Left colon (tissue), 2 donors: ENCODE measurements around the gene B4GALNT4. TPM values are rescaled to one million over a fixed set of nuclear protein-coding genes. Genes with fewer than 3 reads are reported as not detected.
A peak's percentile ranks its signal among the peaks of the same experiment; 100 is the strongest.
"Not testable (repeated sequence)": the region's sequence is repeated elsewhere in the genome, so short reads cannot be mapped to it uniquely, and the experiment has no call there.

Experiments
- ATAC-seq: fragments of 200-7000 bp; cut with Tn5 transposase; one replicate; pipeline ENCODE4 v1.9.1; 2020; ENCODE audit warnings: mild to moderate bottlenecking, moderate library complexity
- DNase-seq, 2 donors: peaks; one replicate each; pipeline ENCODE4 v3.0.0-alpha.2; 2020
- intact Hi-C, 2 donors: fragments of 100-400 bp; cut with DNase I in 1 of 2; cut with micrococcal nuclease in 1 of 2; formaldehyde crosslinking; loops; one replicate each; pipeline versions ENCODE4 v1.11.2 to v1.14.0; 2022; cut with DNase I, micrococcal nuclease
- total RNA-seq, 2 donors: library from RNA; stranded (reverse); fragmentation: NEBNext Ultra II Directional; extraction: Animal tissue kit (Norgen Biotek cat#: 25700); gene quantifications; one replicate each; pipeline ENCODE4 v1.2.1, GENCODE V29; 2021
- donor health status: DM: no; HTN: no; CAD: no.
- donor health status: DM: yes; HTN: yes; CAD: no.

B4GALNT4 gene
- total RNA-seq, 2 donors from 2014 or later: 2.4 to 3.3 TPM

DNA sequence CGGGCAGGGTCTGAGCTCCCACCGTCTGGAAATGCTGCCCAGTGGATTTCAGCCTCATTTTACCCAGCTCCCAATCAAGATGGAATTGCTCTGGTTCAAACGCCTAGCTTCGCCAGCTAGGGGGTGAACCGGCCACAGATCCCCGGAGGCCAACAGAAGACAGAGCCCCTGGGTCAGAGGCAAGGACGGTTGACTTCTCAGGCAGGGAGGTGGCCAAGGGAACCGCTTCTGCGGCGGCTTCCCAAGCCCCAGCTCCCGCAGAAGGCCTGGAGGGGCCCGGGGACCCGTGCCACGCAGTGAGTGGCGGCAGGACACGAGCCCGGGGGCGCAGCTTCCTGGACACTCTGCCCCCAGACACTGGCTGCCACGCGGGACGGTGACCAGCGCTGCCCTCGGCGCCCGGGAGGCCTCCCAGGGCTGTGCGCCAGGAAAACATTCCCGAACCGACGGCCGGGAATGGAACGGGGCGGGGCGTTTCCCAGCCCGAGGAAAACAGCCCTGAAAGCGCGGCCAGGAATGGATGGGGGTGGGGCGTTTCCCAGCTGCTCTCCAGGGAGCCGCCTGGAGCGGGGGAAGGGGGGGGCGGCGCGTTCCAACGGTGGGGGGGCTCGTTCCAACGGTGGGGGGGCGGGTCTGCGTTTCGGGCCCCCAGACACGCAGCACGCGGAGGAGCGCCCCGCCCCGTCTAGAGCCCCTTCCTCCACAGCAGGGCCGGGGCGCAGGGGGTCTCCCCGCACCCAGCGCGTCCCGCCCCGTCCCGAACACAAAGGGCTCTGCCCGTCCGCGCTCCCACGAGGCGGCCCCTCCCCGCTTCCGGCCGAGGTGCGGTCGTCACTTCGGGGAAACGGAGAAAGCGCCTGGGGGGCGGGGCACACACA, 13.5 kb upstream of the B4GALNT4 start:
- peak; percentile 94 to 96 for DNase-seq
- peak; percentile 96 for ATAC-seq
- intact Hi-C loops: loop anchor here in 1 of 2 donors (10.0 kb wide), 1 partner anchor 51 kb away; the partner anchor contains the start of gene IFITM2

DNA sequence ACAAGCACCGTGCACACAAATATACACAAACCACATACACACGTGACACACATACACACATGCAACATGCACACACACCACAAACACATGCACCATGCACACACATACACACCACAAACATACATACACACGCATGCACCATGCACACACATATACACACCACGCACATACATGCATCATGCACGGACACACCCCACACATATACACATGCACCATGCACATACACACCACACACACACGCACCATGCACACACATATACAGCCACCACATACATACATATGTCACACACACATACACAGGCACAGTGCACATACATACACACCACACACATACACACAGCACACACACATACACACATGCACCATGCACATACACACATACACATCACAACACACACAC, 12.7 kb upstream of the B4GALNT4 start:
- no peak for DNase-seq
- intact Hi-C loops: loop anchor here in 1 of 2 donors (10.0 kb wide), 1 partner anchor 52 kb away; the partner anchor contains the start of gene IFITM2
- ATAC-seq: no peak

GRCh38 chr11:357582-357981, 11.7 kb upstream of the B4GALNT4 start:
- intact Hi-C loops: loop anchor here in 1 of 2 donors (10.0 kb wide), 1 partner anchor 53 kb away; the partner anchor contains the start of gene IFITM2
- DNase-seq (no peak), ATAC-seq (no peak)

DNA sequence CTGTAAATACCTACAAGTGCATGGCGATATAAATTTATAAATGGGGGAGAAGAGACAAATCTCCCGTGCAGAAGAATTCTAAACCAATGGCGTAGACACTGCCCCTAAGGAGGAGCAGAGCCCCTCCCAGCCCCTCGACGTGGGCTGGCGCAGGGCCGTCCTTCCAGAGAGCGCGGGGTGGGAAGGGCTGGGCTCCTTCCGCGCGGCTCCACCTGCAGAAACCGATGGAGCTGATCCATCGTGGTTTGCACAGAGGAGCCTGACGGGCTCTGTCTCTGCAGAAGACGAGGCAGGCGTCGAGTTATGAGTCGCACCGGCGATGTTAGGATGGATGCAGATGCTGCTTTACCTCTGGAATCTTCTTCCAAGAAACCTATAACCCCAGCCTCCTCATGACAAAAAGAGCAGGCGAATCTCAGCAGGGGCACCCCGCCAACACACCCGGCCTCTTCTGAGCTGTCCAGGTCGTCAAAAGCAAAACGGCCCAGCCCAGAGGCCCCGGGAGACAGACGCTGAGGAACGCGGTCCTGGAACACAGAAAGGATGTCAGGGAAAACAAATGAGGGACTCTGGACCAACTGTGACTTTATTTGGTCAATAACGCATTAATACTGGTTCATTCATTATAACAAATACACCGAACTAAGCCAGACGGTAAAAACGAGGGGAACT, 11.0 kb upstream of the B4GALNT4 start:
- no peak for DNase-seq
- ATAC-seq: no peak
- intact Hi-C loops: loop anchor here in 1 of 2 donors (10.0 kb wide), 1 partner anchor 53 kb away; the partner anchor contains the start of gene IFITM2

GRCh38 chr11:359181-359714, 10.1 kb upstream of the B4GALNT4 start:
- intact Hi-C loops: loop anchor here in 1 of 2 donors (10.0 kb wide), 1 partner anchor 54 kb away; the partner anchor contains the start of gene IFITM2
- DNase-seq: no peak
- no peak for ATAC-seq

DNA sequence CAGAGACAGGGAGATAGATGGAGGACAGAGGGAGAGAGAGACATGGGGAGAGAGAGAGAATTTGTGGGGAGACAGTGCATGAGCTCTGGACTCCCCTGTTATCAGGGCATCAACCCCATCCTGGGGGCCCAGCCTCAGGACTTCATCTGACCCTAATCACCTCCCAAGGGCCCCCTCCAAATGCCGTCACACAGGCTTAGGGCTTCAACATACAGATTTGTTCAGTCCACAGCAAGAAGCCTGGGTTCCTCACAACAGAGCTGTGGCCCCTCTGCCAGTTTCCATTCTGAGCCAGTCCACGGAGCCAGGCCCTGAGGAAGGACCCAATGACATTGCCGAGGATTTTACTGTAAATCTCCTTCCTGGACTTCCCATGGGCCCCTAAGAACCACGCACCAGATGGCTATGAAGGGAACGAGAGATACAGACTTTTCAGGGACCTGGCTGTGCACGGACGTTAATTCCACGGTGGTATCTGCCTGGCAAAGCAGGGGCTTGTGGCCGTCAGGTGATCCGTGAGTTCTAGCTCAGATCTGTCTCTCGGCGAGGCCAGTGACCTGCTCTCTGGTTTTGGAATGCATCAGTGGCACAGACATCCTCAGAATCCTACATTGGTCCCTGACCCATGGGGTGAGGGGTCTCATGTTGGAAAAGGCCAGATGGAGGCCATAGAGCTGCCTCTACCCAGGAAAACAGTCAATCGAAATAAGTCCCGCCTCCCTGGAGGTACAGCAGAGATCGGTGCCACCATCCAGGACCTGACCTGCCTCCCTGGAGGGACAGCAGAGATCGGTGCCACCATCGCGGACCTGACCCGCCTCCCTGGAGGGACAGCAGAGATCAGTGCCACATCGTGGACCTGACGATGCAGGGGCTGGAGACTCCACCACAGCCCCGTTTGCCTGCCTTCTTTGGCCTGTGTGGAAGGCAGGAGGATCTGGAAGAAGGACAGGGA, 8.7 kb upstream of the B4GALNT4 start:
- ATAC-seq (no peak), DNase-seq (no peak)
- intact Hi-C loops: loop anchor here in 1 of 2 donors (10.0 kb wide), 1 partner anchor 106 kb away; no protein-coding TSS in a partner anchor

GRCh38 chr11:362642-363442, 6.5 kb upstream of the B4GALNT4 start:
- no peak for DNase-seq
- intact Hi-C loops: loop anchor here in 1 of 2 donors (10.0 kb wide), 1 partner anchor 108 kb away; no protein-coding TSS in a partner anchor
- no peak for ATAC-seq

- intact Hi-C loops: loop anchor here in 1 of 2 donors (10.0 kb wide), 1 partner anchor 109 kb away; no protein-coding TSS in a partner anchor
- DNase-seq, ATAC-seq: not testable (repeated sequence)
Observed at GRCh38 chr11:363443-363805, 5.9 kb upstream of the B4GALNT4 start.

DNA sequence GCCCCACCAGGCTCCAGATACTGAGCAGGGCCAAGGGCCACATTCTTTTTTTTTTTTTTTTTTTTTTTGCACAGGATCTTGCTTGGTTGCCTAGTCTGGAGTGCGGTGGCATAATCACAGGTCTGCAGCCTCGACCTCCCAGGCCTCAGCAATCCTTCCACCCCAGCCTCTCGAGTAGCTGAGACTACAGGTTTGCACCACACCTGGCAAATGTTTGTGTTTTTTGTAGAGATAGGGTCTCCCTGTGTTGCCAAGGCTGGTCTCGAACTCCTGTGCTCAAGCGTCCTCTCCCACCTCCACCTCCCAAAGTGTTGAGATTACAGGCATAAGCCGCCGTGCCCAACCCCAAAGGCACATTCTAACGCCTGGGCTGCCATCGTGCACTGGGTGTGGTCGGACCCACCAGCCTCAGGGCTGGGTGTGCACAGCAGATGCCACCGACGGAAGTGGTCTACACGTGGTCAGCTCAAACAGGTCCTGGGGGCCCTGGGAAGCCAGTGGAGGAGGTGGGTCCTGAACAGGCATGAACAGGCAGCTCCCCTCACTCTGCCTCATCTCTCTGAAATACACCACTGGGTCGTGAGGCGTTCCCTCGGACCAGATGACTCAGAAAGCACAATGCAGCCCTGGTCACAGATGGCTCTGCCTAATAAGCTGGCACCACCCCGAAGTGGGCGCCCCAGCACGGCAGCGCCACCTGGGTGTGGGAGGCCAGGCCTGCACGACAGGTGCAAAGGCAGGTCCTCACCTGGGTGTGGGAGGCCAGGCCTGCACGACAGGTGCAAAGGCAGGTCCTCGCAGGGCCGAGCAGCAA, 5.1 kb upstream of the B4GALNT4 start:
- ATAC-seq: peak; percentile 98
- peak; percentile 69 to 88 for DNase-seq
- intact Hi-C loops: loop anchor here in 1 of 2 donors (10.0 kb wide), 1 partner anchor 109 kb away; no protein-coding TSS in a partner anchor

- intact Hi-C loops: loop anchor here in 1 of 2 donors (10.0 kb wide), 1 partner anchor 110 kb away; no protein-coding TSS in a partner anchor
- ATAC-seq (no peak), DNase-seq (peak in 1 of 2 donors; percentile 21)
Observed at GRCh38 chr11:364991-365725, 4.1 kb upstream of the B4GALNT4 start.

GRCh38 chr11:365831-366230, 3.5 kb upstream of the B4GALNT4 start:
- no peak for DNase-seq
- intact Hi-C loops: loop anchor here in 1 of 2 donors (10.0 kb wide), 1 partner anchor 111 kb away; no protein-coding TSS in a partner anchor
- ATAC-seq: no peak

GRCh38 chr11:367956-368413, 1.3 kb upstream of the B4GALNT4 start:
- ATAC-seq (no peak), DNase-seq (no peak)
- intact Hi-C loops: loop anchor here in 1 of 2 donors (10.0 kb wide), 1 partner anchor 113 kb away; no protein-coding TSS in a partner anchor

- ATAC-seq (no peak), DNase-seq (no peak)
- intact Hi-C loops: loop anchor here in 1 of 2 donors (10.0 kb wide), 1 partner anchor 114 kb away; no protein-coding TSS in a partner anchor
Observed at GRCh38 chr11:368414-369335, 624 bp upstream of the B4GALNT4 start.
